Spinal cord (tissue), 4 donors: ENCODE results near the gene MED10. TPM values are rescaled to one million over a fixed set of nuclear protein-coding genes. Genes with fewer than 3 reads are reported as not detected.

Source experiments
- polyA plus RNA-seq, 2 donors: library from polyadenylated mRNA; unstranded; fragments of 120-200 nt; gene quantifications; one replicate each; pipeline ENCODE4 v1.2.1, GENCODE V29; 2013; ENCODE audit not compliant: insufficient read length in 2 of 2
- total RNA-seq, 2 donors: library from RNA; depleted of rRNA in 1 of 2; stranded (reverse); fragments of 120-200 nt in 1 of 2; fragments of >200 nt in 1 of 2; gene quantifications; one replicate each; pipeline versions ENCODE4 v1.2.3 to v1.2.4, GENCODE V29; 2013 to 2014

Gene MED10
- total and polyA plus RNA-seq, 4 donors = 10.8 to 58.8 (median 36.0) TPM

Other genes with a start within 250 kb of the MED10 start
- gene UBE2QL1, start 70.3 kb upstream of the MED10 start, total RNA-seq = 10 to 100 TPM in 1 of 2 donors, 1 to 10 TPM in 1; 9.3 to 32.5 TPM
- 10 to 100 TPM; 52.1 to 60.1 TPM for gene UBE2QL1, start 70.3 kb upstream of the MED10 start, polyA plus RNA-seq